ENCODE measurements around the gene PPARG.

PPARG gene

DNA sequence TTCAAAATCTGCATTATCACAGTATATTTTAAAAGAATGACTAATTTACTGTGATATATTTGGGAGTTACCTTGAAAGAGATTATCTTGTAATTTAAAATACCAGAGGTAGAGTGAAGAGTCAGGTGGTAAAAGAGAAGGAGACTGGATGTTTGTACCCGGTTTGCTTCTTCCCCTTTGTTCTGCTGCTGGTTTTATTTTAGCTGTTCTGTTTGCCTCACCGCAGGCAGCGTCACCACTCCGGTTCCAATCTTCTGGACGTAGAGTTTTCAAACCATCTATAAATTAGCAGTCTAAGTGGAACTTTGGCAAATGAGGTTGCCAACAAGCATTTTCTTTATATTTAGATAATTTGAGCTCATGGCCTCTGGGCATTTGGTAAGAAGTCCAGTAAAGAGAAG is 38.2 kb downstream of the PPARG start:
- Histone ChIP-seq H3K27ac (ENCODE audit: poor library complexity, severe bottlenecking) (no peak overlapping the region), H3K4me1 (ENCODE audit: insufficient read depth, poor library complexity, severe bottlenecking) (no peaks in the 10 kb centered on the region), H3K36me3 (ENCODE audit: low read depth) (no peaks in the 10 kb centered on the region), H3K9me3 (ENCODE audit: severe bottlenecking) (no peaks in the 10 kb centered on the region), H3K4me3 (ENCODE audit: severe bottlenecking) (no peak overlapping the region), H3K27me3 (ENCODE audit: insufficient read depth, poor library complexity, severe bottlenecking) (no peaks in the 10 kb centered on the region)
- no peak for DNase-seq (ENCODE audit: low spot score)
- ATAC-seq (ENCODE audit: low read depth): no peak
- TF ChIP-seq, protein P1, sequence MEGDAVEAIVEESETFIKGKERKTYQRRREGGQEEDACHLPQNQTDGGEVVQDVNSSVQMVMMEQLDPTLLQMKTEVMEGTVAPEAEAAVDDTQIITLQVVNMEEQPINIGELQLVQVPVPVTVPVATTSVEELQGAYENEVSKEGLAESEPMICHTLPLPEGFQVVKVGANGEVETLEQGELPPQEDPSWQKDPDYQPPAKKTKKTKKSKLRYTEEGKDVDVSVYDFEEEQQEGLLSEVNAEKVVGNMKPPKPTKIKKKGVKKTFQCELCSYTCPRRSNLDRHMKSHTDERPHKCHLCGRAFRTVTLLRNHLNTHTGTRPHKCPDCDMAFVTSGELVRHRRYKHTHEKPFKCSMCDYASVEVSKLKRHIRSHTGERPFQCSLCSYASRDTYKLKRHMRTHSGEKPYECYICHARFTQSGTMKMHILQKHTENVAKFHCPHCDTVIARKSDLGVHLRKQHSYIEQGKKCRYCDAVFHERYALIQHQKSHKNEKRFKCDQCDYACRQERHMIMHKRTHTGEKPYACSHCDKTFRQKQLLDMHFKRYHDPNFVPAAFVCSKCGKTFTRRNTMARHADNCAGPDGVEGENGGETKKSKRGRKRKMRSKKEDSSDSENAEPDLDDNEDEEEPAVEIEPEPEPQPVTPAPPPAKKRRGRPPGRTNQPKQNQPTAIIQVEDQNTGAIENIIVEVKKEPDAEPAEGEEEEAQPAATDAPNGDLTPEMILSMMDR (IDR thresholded peaks at IDR 0.05; ENCODE audit: poor library complexity, severe bottlenecking): no peak

DNA sequence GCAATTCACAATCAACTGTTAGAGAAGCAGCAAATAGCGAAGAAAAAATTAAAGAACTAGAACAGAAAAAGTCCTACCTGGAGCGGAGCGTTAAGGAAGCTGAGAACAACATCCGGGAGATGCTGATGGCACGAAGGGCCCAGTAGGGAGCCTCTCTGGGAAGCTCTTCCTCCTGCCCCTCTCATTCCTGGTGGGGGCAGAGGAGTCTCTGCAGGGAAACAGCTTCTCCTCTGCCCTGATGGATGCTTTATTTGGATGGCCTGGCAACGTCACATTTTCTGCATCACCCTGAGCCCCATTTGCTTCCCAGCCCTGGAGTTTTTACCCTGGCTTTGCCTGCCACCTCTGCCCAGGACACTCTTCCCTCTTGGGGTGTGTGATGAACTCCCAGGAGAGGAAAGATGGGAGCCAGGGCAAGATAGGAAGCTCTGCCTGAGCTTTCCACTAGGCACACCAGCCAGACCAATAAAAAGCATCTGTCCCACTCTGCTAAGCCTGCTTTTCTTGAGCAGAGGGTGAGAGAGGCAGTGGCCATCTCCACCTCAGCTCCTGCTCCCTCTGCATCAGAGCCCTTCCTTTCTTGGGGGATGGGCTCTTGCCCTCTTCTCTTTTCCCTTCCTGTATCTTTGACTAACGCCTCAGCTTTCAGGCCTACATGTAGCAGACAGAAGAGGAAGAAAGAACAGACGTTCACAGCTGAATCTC is 39.4 kb downstream of the PPARG start:
- Histone ChIP-seq H3K4me1 (ENCODE audit: insufficient read depth, poor library complexity, severe bottlenecking) (no peaks in the 10 kb centered on the region), H3K36me3 (ENCODE audit: low read depth) (no peaks in the 10 kb centered on the region), H3K9me3 (ENCODE audit: severe bottlenecking) (no peaks in the 10 kb centered on the region), H3K27ac (ENCODE audit: poor library complexity, severe bottlenecking) (no peak overlapping the region), H3K27me3 (ENCODE audit: insufficient read depth, poor library complexity, severe bottlenecking) (no peaks in the 10 kb centered on the region), H3K4me3 (ENCODE audit: severe bottlenecking) (no peak overlapping the region)
- TF ChIP-seq, protein P1 (IDR thresholded peaks at IDR 0.05; ENCODE audit: poor library complexity, severe bottlenecking): no peak
- ATAC-seq (ENCODE audit: low read depth): no peak
- no peak for DNase-seq (ENCODE audit: low spot score)

DNA sequence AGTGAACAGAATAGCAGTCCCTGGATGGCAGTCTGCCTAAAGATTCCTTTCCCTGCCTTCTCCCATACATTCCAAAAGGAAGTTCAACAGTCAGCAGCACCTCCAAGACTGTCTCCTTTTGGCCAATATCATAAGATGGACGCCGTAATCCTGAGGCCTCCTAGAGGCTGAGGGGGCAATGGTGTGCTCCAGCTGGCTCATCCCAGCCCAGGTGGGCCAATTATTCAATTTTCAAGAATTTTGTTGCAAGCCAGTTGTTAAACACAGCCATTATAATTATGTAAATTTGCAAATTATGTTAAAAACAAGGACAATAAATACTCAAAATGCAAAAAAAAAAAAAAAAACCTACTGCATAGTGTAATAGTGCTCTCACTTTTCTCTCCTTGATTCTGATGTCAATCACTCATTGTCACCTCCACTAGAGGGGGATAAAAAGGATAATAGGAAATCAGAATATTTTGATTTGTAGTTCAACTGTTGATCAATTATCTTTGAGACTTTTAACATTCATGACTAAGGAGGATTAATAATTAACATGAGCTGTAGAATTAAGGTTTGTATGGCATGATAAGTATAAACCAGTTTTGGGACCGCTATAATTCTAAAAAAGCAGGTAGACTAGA is 40.1 kb downstream of the PPARG start:
- H3K4me1 ChIP-seq (ENCODE audit: insufficient read depth, poor library complexity, severe bottlenecking): no peaks in the 10 kb centered on the region
- no peaks in the 10 kb centered on the region for H3K9me3 ChIP-seq (ENCODE audit: severe bottlenecking)
- DNase-seq (ENCODE audit: low spot score) (no peak), ATAC-seq (ENCODE audit: low read depth) (no peak)
- TF ChIP-seq, protein P1 (IDR thresholded peaks at IDR 0.05; ENCODE audit: poor library complexity, severe bottlenecking): no peak
- H3K36me3 ChIP-seq (ENCODE audit: low read depth): no peaks in the 10 kb centered on the region
- no peaks in the 10 kb centered on the region for H3K27me3 ChIP-seq (ENCODE audit: insufficient read depth, poor library complexity, severe bottlenecking)
- no peak overlapping the region for H3K27ac ChIP-seq (ENCODE audit: poor library complexity, severe bottlenecking)
- H3K4me3 ChIP-seq (ENCODE audit: severe bottlenecking): no peak overlapping the region

- Histone ChIP-seq H3K27me3 (ENCODE audit: insufficient read depth, poor library complexity, severe bottlenecking) (no peaks in the 10 kb centered on the region), H3K27ac (ENCODE audit: poor library complexity, severe bottlenecking) (no peak overlapping the region), H3K4me3 (ENCODE audit: severe bottlenecking) (no peak overlapping the region), H3K36me3 (ENCODE audit: low read depth) (no peaks in the 10 kb centered on the region), H3K4me1 (ENCODE audit: insufficient read depth, poor library complexity, severe bottlenecking) (no peaks in the 10 kb centered on the region), H3K9me3 (ENCODE audit: severe bottlenecking) (no peaks in the 10 kb centered on the region)
- no peak for DNase-seq (ENCODE audit: low spot score)
- TF ChIP-seq, protein P1 (IDR thresholded peaks at IDR 0.05; ENCODE audit: poor library complexity, severe bottlenecking): no peak
- ATAC-seq (ENCODE audit: low read depth): no peak
Observed at GRCh38 chr3:12334786-12335185, 45.9 kb downstream of the PPARG start.

GRCh38 chr3:12335421-12335820 is 46.6 kb downstream of the PPARG start:
- DNase-seq (ENCODE audit: low spot score): no peak
- Histone ChIP-seq H3K27me3 (ENCODE audit: insufficient read depth, poor library complexity, severe bottlenecking) (no peaks in the 10 kb centered on the region), H3K36me3 (ENCODE audit: low read depth) (no peaks in the 10 kb centered on the region), H3K4me3 (ENCODE audit: severe bottlenecking) (no peak overlapping the region), H3K9me3 (ENCODE audit: severe bottlenecking) (no peaks in the 10 kb centered on the region), H3K4me1 (ENCODE audit: insufficient read depth, poor library complexity, severe bottlenecking) (no peaks in the 10 kb centered on the region), H3K27ac (ENCODE audit: poor library complexity, severe bottlenecking) (no peak overlapping the region)
- TF ChIP-seq, protein P1 (IDR thresholded peaks at IDR 0.05; ENCODE audit: poor library complexity, severe bottlenecking): no peak
- ATAC-seq (ENCODE audit: low read depth): no peak

Measured in RWPE2 (cell line).